GM18951 (cell line): ENCODE results near the gene SENP5.

Source experiments
- POLR2A ChIP-seq: IDR thresholded peaks from 4 replicates; pipeline ENCODE4 v1.6.1; 2011; ENCODE audit warnings: mild to moderate bottlenecking; ENCODE audit not compliant: insufficient read length, insufficient read depth; ENCODE audit errors: extremely low read depth
- in situ Hi-C: fragments of 300-500 bp; cut with MboI; formaldehyde crosslinking; loops from one replicate; pipeline ENCODE4 v1.12.0; 2022; ENCODE audit warnings: low sequenced_read_pairs, mixed read lengths, inconsistent platforms; ENCODE audit not compliant: unreplicated experiment

The SENP5 gene

GRCh38 chr3:196915375-196915774, 47.7 kb downstream of the SENP5 start:
- no peak for TF ChIP-seq POLR2A
- in situ Hi-C loops = no loop called here

GRCh38 chr3:196916221-196916620, 48.5 kb downstream of the SENP5 start:
- in situ Hi-C loops = no loop called here
- no peak for TF ChIP-seq POLR2A

- no peak for TF ChIP-seq POLR2A
- in situ Hi-C loops = no loop called here
These were observed 49.3 kb downstream of the SENP5 start for GRCh38 chr3:196916995-196917394.

GRCh38 chr3:196918968-196919367, 51.2 kb downstream of the SENP5 start:
- no peak for TF ChIP-seq POLR2A
- in situ Hi-C loops = no loop called here

- TF ChIP-seq POLR2A = no peak
- in situ Hi-C loops = no loop called here
These were observed 53.0 kb downstream of the SENP5 start for GRCh38 chr3:196920733-196921132.

GRCh38 chr3:196927571-196928453, 60.1 kb downstream of the SENP5 start:
- in situ Hi-C loops = no loop called here

GRCh38 chr3:196931157-196931556, 63.4 kb downstream of the SENP5 start:
- TF ChIP-seq POLR2A = no peak
- in situ Hi-C loops = loop anchor here (10.0 kb wide), 1 partner anchor 86 kb away; no protein-coding TSS in a partner anchor

More at GRCh38 chr3:196927571-196928453, 60.1 kb downstream of the SENP5 start:
- no peak for TF ChIP-seq POLR2A

GRCh38 chr3:196931828-196932587, 64.3 kb downstream of the SENP5 start:
- TF ChIP-seq POLR2A = no peak
- in situ Hi-C loops = loop anchor here (10.0 kb wide), 1 partner anchor 87 kb away; no protein-coding TSS in a partner anchor

GRCh38 chr3:196932600-196932999, 64.9 kb downstream of the SENP5 start:
- in situ Hi-C loops = loop anchor here (10.0 kb wide), 1 partner anchor 88 kb away; no protein-coding TSS in a partner anchor

GRCh38 chr3:196936288-196936687, 68.6 kb downstream of the SENP5 start:
- in situ Hi-C loops = loop anchor here (10.0 kb wide), 1 partner anchor 91 kb away; no protein-coding TSS in a partner anchor
- TF ChIP-seq POLR2A = no peak

More at GRCh38 chr3:196932600-196932999, 64.9 kb downstream of the SENP5 start:
- no peak for TF ChIP-seq POLR2A

GRCh38 chr3:196938124-196938523, 70.4 kb downstream of the SENP5 start:
- TF ChIP-seq POLR2A = no peak
- in situ Hi-C loops = loop anchor here (10.0 kb wide), 1 partner anchor 93 kb away; no protein-coding TSS in a partner anchor

- TF ChIP-seq POLR2A = no peak
These were observed 70.9 kb downstream of the SENP5 start for GRCh38 chr3:196938576-196938975.

GRCh38 chr3:196941729-196942225, 74.1 kb downstream of the SENP5 start:
- TF ChIP-seq POLR2A = no peak
- in situ Hi-C loops = no loop called here

More at GRCh38 chr3:196938576-196938975, 70.9 kb downstream of the SENP5 start:
- in situ Hi-C loops = loop anchor here (10.0 kb wide), 1 partner anchor 94 kb away; no protein-coding TSS in a partner anchor
